Measurements from ENCODE around the gene RILPL2.
"Not testable (repeated sequence)": the region's sequence is repeated elsewhere in the genome, so short reads cannot be mapped to it uniquely, and the experiment has no call there.

RILPL2 gene

GRCh38 chr12:123436017-123436964 lies at the start of gene RILPL2:
Gene RILPL2 (minus strand): TSS chr12:123436684. CDS start chr12:123436420, 264 bp downstream.
- peak; percentile 92 to 94 for DNase-seq

GRCh38 chr12:123485756-123486155 lies 49.3 kb upstream of the RILPL2 start:
- no peak for DNase-seq

GRCh38 chr12:123483602-123484248 lies 47.2 kb upstream of the RILPL2 start:
- DNase-seq: peak; percentile 7 to 13

GRCh38 chr12:123482876-123483275 lies 46.4 kb upstream of the RILPL2 start:
- no peak for DNase-seq

- not testable (repeated sequence) for DNase-seq
Observed at GRCh38 chr12:123481251-123481650, 44.8 kb upstream of the RILPL2 start.

GRCh38 chr12:123479442-123480180 lies 43.1 kb upstream of the RILPL2 start:
- no peak for DNase-seq

- DNase-seq: no peak
Observed at GRCh38 chr12:123478762-123479161, 42.3 kb upstream of the RILPL2 start.

GRCh38 chr12:123478069-123478468 lies 41.6 kb upstream of the RILPL2 start:
- no peak for DNase-seq

GRCh38 chr12:123475246-123475703 lies 38.8 kb upstream of the RILPL2 start:
- DNase-seq: no peak

- DNase-seq: peak; percentile 19 to 39
Observed at GRCh38 chr12:123474485-123475245, 38.2 kb upstream of the RILPL2 start.

GRCh38 chr12:123472438-123472849 lies 36.0 kb upstream of the RILPL2 start:
- no peak for DNase-seq

GRCh38 chr12:123471374-123472068 lies 35.0 kb upstream of the RILPL2 start:
- DNase-seq: no peak

GRCh38 chr12:123469978-123470377 lies 33.5 kb upstream of the RILPL2 start:
- DNase-seq: no peak

- peak in 1 of 2 donors; percentile 66 for DNase-seq
Observed at GRCh38 chr12:123468786-123469185, 32.3 kb upstream of the RILPL2 start.

GRCh38 chr12:123465084-123465483 lies 28.6 kb upstream of the RILPL2 start:
- no peak for DNase-seq

GRCh38 chr12:123463174-123463573 lies 26.7 kb upstream of the RILPL2 start:
- not testable (repeated sequence) for DNase-seq

GRCh38 chr12:123457980-123458779 lies 21.7 kb upstream of the RILPL2 start, which contains the start of gene SNRNP35:
Gene SNRNP35 (plus strand): TSS chr12:123458139. CDS start chr12:123465541, 7,402 bp downstream.
- DNase-seq: peak; percentile 87 to 92

GRCh38 chr12:123453165-123453564 lies 16.7 kb upstream of the RILPL2 start:
- no peak for DNase-seq

- not testable (repeated sequence) for DNase-seq
Observed at GRCh38 chr12:123452276-123452550, 15.7 kb upstream of the RILPL2 start.

- no peak for DNase-seq
Observed at GRCh38 chr12:123450636-123451035, 14.2 kb upstream of the RILPL2 start.

- DNase-seq: no peak
Observed at GRCh38 chr12:123449856-123450255, 13.4 kb upstream of the RILPL2 start.
